ENCODE measurements around the gene GNG2. TPM values are rescaled to one million over a fixed set of nuclear protein-coding genes. Genes with fewer than 3 reads are reported as not detected.

The GNG2 gene
- total and polyA plus RNA-seq, 3 experiments from 2014 or later, result 106 to 218 (median 112) TPM

DNA sequence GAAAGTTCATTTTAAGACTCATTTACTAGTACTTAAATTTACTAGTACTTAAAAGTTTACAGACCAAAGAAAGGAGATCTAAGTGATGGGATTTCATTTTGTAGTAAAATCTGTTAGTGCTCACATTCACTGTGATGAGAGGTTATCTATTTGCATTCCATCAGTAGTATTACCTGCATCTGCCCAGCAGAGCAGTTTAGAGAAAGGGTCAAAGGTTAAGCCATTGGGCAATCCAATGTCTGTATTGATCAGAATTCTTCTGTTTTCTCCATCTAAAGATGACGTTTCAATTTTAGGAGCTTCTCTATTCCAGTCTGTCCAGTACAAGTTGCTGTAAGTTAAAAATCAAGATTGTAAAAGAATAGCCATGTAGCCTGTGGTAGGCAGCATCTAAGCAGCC, 147.2 kb downstream of the GNG2 start:
- Histone ChIP-seq H3K36me3 (ENCODE audit: insufficient read depth, low read length) (peaks cover 66% of the 10 kb centered on the region), H3K4me3 (ENCODE audit: low read length) (no peak overlapping the region), H3K9me3 (ENCODE audit: low read length) (no peaks in the 10 kb centered on the region), H3K27me3 (ENCODE audit: insufficient read depth, low read length, poor library complexity, severe bottlenecking) (no peaks in the 10 kb centered on the region), H3K4me1 (ENCODE audit: insufficient read depth, low read length) (no peaks in the 10 kb centered on the region), H3K27ac (ENCODE audit: low read depth, low read length) (no peak overlapping the region)
- Mint-ChIP-seq H3K4me3 (no peak overlapping the region), H3K9me3 (no peaks in the 10 kb centered on the region), H3K27me3 (no peaks in the 10 kb centered on the region), H3K27ac (peak overlapping the region in 4 of 8 donors; percentile 2 to 55 (median 42)), H3K4me1 (peaks cover 0 to 4% (median under 1%) of the 10 kb centered on the region in 3 donors), H3K36me3 (peaks cover 17 to 85% (median 27%) of the 10 kb centered on the region in 3 donors)
- no peak for DNase-seq
- ChIA-PET CTCF (interaction anchor here (1.0 to 1.7 kb wide), 2 partner anchors 29 to 147 kb away, joined by 3 read pairs; partner anchors contain the start of gene GNG2), POLR2A (no interaction called here)

DNA sequence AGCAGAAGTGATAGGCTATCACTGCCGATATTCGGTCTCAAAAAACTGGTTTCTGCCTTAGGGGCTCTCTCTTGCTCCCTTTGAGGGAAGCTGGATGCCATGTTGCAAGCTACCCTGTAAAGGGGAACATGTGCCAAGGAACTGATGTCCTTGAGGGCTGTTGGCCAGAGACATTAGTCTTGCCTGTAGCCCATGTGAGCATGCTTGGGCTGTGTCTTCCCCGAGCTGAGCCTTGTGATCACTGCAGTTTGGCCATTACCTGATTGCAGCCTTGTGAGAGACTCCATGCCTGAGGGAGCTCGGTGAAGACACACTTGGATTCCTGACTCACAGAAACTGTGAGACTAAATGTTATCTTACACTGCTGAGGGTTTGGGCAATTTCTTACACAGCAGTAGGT, 147.7 kb downstream of the GNG2 start:
- peak overlapping the region in 2 of 8 donors; percentile 40 to 47 for H3K27ac Mint-ChIP-seq

DNA sequence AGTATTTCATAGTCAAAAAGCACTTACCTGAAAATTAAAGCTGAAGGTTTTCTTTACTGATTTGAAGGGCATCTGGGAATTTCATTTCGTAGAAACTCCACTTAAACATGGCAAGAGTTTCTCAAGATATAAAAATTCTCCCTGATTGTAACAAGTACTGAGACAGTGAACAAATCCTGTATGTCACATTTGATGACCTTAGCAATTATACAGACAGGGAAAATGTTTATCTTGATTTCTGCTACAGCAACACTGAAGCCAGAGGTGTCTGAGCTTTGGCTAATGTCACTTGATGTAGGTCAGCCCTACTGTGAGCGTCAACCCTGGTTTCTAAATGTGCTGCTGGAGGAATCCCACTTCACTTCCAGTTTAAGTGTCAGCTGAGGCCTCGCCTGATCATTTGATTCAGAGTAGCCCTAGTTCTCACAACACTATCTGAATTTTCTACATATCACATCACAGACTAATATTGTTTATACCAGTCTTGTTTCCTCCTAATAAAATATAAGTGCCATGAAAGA, 149.8 kb downstream of the GNG2 start:
- no peaks in the 10 kb centered on the region for H3K4me1 ChIP-seq (ENCODE audit: insufficient read depth, low read length)
- Mint-ChIP-seq H3K4me1 (peaks cover 0 to 3% (median 0%) of the 10 kb centered on the region in 3 donors), H3K27me3 (peaks cover 1 to 3% of the 10 kb centered on the region in 2 donors), H3K9me3 (no peaks in the 10 kb centered on the region), H3K27ac (peak overlapping the region in 1 of 8 donors; percentile 8), H3K36me3 (peaks cover 13 to 60% (median 22%) of the 10 kb centered on the region in 3 donors), H3K4me3 (no peak overlapping the region)
- CTCF ChIA-PET, result no interaction called here
- H3K4me3 ChIP-seq (ENCODE audit: low read length), result no peak overlapping the region
- no peaks in the 10 kb centered on the region for H3K9me3 ChIP-seq (ENCODE audit: low read length)
- peaks cover 48% of the 10 kb centered on the region for H3K36me3 ChIP-seq (ENCODE audit: insufficient read depth, low read length)
- H3K27me3 ChIP-seq (ENCODE audit: insufficient read depth, low read length, poor library complexity, severe bottlenecking), result no peaks in the 10 kb centered on the region
- no peak overlapping the region for H3K27ac ChIP-seq (ENCODE audit: low read depth, low read length)
- no peak for DNase-seq
- POLR2A ChIA-PET, result no interaction called here

More for the DNA sequence above, 147.7 kb downstream of the GNG2 start:
- Histone ChIP-seq H3K36me3 (ENCODE audit: insufficient read depth, low read length) (peaks cover 63% of the 10 kb centered on the region), H3K9me3 (ENCODE audit: low read length) (no peaks in the 10 kb centered on the region), H3K4me3 (ENCODE audit: low read length) (no peak overlapping the region), H3K4me1 (ENCODE audit: insufficient read depth, low read length) (no peaks in the 10 kb centered on the region), H3K27me3 (ENCODE audit: insufficient read depth, low read length, poor library complexity, severe bottlenecking) (no peaks in the 10 kb centered on the region), H3K27ac (ENCODE audit: low read depth, low read length) (no peak overlapping the region)
- no peak overlapping the region for H3K4me3 Mint-ChIP-seq
- POLR2A ChIA-PET, result no interaction called here
- H3K9me3 Mint-ChIP-seq, result no peaks in the 10 kb centered on the region
- no peaks in the 10 kb centered on the region for H3K27me3 Mint-ChIP-seq
- peaks cover 17 to 80% (median 27%) of the 10 kb centered on the region in 3 donors for H3K36me3 Mint-ChIP-seq
- H3K4me1 Mint-ChIP-seq, result peaks cover 0 to 4% (median 0%) of the 10 kb centered on the region in 3 donors
- CTCF ChIA-PET, result interaction anchor here (1.0 kb wide), 1 partner anchor 148 kb away, joined by 3 read pairs; the partner anchor contains the start of gene GNG2
- no peak for DNase-seq

DNA sequence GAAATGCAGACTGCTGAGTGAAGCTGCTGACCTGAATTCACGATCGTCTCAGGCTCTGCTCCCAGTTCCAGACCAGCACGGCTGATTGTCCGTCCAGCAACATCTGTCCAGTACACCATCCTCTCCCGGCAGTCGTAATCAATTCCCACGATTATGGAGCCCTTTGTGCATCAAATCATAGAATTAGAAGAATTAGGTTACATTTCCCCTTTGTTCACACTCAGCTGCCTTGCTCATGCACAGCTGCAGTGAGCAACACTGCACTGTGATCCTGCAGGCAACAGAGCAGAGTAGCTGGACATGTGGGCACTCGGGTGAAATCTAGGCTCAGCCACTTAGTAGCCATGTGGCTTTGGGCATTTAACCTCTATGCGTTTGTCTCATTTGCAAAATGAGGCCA, 151.1 kb downstream of the GNG2 start:
- no peak overlapping the region for H3K4me3 ChIP-seq (ENCODE audit: low read length)
- H3K36me3 Mint-ChIP-seq, result peaks cover 6 to 47% (median 18%) of the 10 kb centered on the region in 3 donors
- H3K27me3 Mint-ChIP-seq, result peaks cover 1 to 3% of the 10 kb centered on the region in 2 donors
- no peak overlapping the region for H3K4me3 Mint-ChIP-seq
- H3K4me1 Mint-ChIP-seq, result no peaks in the 10 kb centered on the region
- CTCF ChIA-PET, result no interaction called here
- H3K36me3 ChIP-seq (ENCODE audit: insufficient read depth, low read length), result peaks cover 35% of the 10 kb centered on the region
- no peaks in the 10 kb centered on the region for H3K27me3 ChIP-seq (ENCODE audit: insufficient read depth, low read length, poor library complexity, severe bottlenecking)
- no peaks in the 10 kb centered on the region for H3K4me1 ChIP-seq (ENCODE audit: insufficient read depth, low read length)
- no peaks in the 10 kb centered on the region for H3K9me3 ChIP-seq (ENCODE audit: low read length)
- no peak for DNase-seq
- POLR2A ChIA-PET, result no interaction called here
- no peak overlapping the region for H3K27ac Mint-ChIP-seq
- no peak overlapping the region for H3K27ac ChIP-seq (ENCODE audit: low read depth, low read length)
- H3K9me3 Mint-ChIP-seq, result no peaks in the 10 kb centered on the region

DNA sequence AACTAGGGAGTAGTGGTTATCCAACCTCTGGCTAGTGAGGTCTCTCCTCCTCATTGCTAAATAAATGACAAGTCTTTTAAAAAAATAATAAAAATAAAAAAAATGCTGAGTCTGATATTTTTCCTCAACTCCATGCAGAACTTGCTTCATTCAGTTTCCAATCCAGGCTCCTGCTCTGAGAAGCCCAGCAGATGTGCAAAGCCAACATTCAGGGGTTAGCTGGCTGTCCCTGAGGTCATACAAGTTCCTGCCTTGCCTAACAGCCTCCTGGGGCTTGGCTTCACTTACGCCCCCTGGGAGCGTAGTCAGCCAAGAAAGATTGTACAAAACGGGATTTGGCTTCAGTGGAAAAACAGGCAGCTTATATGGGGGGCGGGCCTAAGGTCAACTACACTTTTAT, 152.2 kb downstream of the GNG2 start:
- Mint-ChIP-seq H3K9me3 (no peaks in the 10 kb centered on the region), H3K27me3 (peaks cover 1 to 6% of the 10 kb centered on the region in 2 donors)
- H3K9me3 ChIP-seq (ENCODE audit: low read length), result no peaks in the 10 kb centered on the region

DNA sequence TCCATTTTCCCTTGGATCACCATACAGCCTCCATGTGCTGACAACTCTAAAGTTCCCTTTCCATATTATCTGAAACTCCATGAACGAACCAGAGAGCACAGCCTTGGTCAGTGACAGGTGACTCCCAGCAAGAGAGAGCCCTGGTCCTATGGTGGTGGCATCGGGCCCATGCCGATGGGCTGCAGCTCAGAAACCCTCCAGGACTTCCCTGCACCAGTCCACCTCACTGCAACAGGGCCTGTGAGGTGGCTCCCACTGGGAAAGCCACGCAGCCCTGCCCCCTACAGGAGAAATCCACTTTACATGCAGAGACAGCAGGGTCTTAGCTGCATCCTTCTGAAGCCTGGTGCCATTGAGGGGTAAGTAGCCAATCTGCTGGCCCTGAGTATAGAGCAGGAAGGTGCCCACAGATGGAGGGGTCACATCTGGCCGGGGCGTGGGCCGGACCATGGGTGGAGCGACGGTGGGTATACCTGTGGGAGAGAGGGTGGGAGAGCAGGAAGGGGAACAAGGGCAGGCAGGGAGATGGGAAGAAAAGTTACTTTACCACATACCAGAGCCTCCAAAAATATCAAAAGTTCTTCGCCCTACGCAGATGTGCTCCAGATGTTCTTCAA, 153.7 kb downstream of the GNG2 start:
- Histone ChIP-seq H3K9me3 (ENCODE audit: low read length) (no peaks in the 10 kb centered on the region), H3K4me3 (ENCODE audit: low read length) (no peak overlapping the region), H3K36me3 (ENCODE audit: insufficient read depth, low read length) (peaks cover 19% of the 10 kb centered on the region), H3K27ac (ENCODE audit: low read depth, low read length) (no peak overlapping the region), H3K27me3 (ENCODE audit: insufficient read depth, low read length, poor library complexity, severe bottlenecking) (no peaks in the 10 kb centered on the region), H3K4me1 (ENCODE audit: insufficient read depth, low read length) (no peaks in the 10 kb centered on the region)
- H3K27me3 Mint-ChIP-seq, result peaks cover 1 to 11% of the 10 kb centered on the region in 2 donors
- peaks cover 3 to 27% (median 11%) of the 10 kb centered on the region in 3 donors for H3K36me3 Mint-ChIP-seq
- POLR2A ChIA-PET, result no interaction called here
- H3K27ac Mint-ChIP-seq, result no peak overlapping the region
- no peaks in the 10 kb centered on the region for H3K9me3 Mint-ChIP-seq
- no peak for DNase-seq
- H3K4me1 Mint-ChIP-seq, result no peaks in the 10 kb centered on the region
- CTCF ChIA-PET, result no interaction called here
- no peak overlapping the region for H3K4me3 Mint-ChIP-seq

More for the DNA sequence above, 152.2 kb downstream of the GNG2 start:
- no peak overlapping the region for H3K27ac ChIP-seq (ENCODE audit: low read depth, low read length)
- H3K4me1 ChIP-seq (ENCODE audit: insufficient read depth, low read length), result no peaks in the 10 kb centered on the region
- Mint-ChIP-seq H3K4me1 (no peaks in the 10 kb centered on the region), H3K4me3 (no peak overlapping the region), H3K27ac (no peak overlapping the region), H3K36me3 (peaks cover 3 to 41% (median 15%) of the 10 kb centered on the region in 3 donors)
- no peak for DNase-seq
- peaks cover 27% of the 10 kb centered on the region for H3K36me3 ChIP-seq (ENCODE audit: insufficient read depth, low read length)
- no peak overlapping the region for H3K4me3 ChIP-seq (ENCODE audit: low read length)
- POLR2A ChIA-PET, result no interaction called here
- H3K27me3 ChIP-seq (ENCODE audit: insufficient read depth, low read length, poor library complexity, severe bottlenecking), result no peaks in the 10 kb centered on the region
- CTCF ChIA-PET, result no interaction called here

DNA sequence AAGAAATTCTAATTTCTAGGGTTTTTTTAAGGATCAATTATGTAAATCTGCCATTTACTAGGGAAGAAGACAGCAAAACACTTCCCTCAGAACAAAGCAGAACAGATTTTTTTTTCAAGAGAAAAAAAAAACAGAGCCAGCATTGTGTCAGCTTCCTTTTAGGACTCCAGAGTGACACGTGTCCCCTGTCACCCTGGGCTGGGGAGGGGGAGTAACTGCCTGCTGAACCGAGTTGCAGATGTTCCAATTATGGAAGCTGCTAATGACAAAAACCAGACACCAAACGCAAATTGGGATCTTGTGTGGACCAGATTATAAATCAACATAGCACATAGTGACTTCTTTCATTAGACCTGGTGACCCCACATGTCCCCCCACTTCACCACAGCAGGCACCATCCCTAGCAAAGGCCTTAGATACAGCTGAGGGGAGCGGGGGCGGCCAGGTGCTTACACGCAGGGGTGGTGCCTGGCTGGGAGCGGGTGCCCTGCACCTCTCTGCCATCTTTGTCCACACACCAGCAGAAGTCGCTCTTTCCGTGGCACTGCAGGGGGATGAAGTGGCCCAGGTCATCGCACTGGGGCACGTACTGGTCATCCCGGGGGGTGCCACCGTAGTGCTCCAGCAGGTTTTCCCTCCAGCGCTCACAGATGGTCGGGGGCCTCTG, 154.3 kb downstream of the GNG2 start:
- no peak overlapping the region for H3K27ac Mint-ChIP-seq
- Histone ChIP-seq H3K4me3 (ENCODE audit: low read length) (no peak overlapping the region), H3K9me3 (ENCODE audit: low read length) (no peaks in the 10 kb centered on the region), H3K36me3 (ENCODE audit: insufficient read depth, low read length) (peaks cover 13% of the 10 kb centered on the region), H3K27ac (ENCODE audit: low read depth, low read length) (no peak overlapping the region), H3K27me3 (ENCODE audit: insufficient read depth, low read length, poor library complexity, severe bottlenecking) (no peaks in the 10 kb centered on the region), H3K4me1 (ENCODE audit: insufficient read depth, low read length) (no peaks in the 10 kb centered on the region)
- DNase-seq, result no peak
- H3K36me3 Mint-ChIP-seq, result peaks cover 3 to 21% (median 9%) of the 10 kb centered on the region in 3 donors
- H3K4me1 Mint-ChIP-seq, result no peaks in the 10 kb centered on the region
- ChIA-PET CTCF (no interaction called here), POLR2A (no interaction called here)
- H3K27me3 Mint-ChIP-seq, result peaks cover 1 to 11% of the 10 kb centered on the region in 2 donors
- H3K9me3 Mint-ChIP-seq, result no peaks in the 10 kb centered on the region
- no peak overlapping the region for H3K4me3 Mint-ChIP-seq

DNA sequence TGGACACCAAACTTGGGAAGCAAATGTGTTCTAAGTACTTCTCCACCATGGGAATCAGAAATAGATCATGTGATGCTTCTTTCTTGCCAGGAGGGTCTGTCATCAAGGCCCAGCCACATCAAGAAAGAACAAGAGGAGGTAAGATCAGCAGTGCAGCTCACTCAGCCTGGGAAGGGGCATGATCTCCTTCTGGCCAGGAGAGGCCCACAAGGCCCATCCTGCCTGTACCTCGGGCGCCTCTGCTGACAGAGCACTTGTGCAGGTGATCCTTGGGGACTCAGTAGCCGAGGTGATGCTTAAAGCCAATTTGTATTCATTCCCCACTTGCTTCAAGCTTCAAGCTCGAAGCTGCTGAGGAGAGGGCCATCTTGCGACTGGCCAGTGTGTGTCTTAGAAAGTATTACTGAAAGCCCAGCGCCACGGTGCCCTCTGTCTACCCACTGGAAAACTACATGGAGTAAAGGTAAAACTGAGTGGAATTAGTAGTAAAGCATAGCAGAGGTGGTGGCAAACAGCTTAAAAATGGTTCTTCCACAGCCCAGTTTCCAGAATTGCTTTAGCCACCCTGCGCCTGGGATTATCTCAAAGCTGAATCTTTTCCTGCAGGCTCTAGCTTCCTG, 155.1 kb downstream of the GNG2 start:
- Mint-ChIP-seq H3K4me1 (peaks cover 0 to 1% (median 0%) of the 10 kb centered on the region in 3 donors), H3K4me3 (no peak overlapping the region), H3K9me3 (no peaks in the 10 kb centered on the region), H3K36me3 (peaks cover 3 to 13% (median 8%) of the 10 kb centered on the region in 3 donors), H3K27ac (no peak overlapping the region), H3K27me3 (peaks cover 1 to 11% of the 10 kb centered on the region in 2 donors)
- Histone ChIP-seq H3K27me3 (ENCODE audit: insufficient read depth, low read length, poor library complexity, severe bottlenecking) (no peaks in the 10 kb centered on the region), H3K27ac (ENCODE audit: low read depth, low read length) (no peak overlapping the region), H3K4me1 (ENCODE audit: insufficient read depth, low read length) (no peaks in the 10 kb centered on the region), H3K36me3 (ENCODE audit: insufficient read depth, low read length) (peaks cover 6% of the 10 kb centered on the region), H3K4me3 (ENCODE audit: low read length) (no peak overlapping the region), H3K9me3 (ENCODE audit: low read length) (no peaks in the 10 kb centered on the region)
- ChIA-PET CTCF (no interaction called here), POLR2A (no interaction called here)
- DNase-seq, result no peak
